Upper lobe of left lung (tissue), 6 donors: Measurements from ENCODE around the gene EVC2. TPM values are rescaled to one million over a fixed set of nuclear protein-coding genes. Genes with fewer than 3 reads are reported as not detected.
A peak's percentile ranks its signal among the peaks of the same experiment; 100 is the strongest.

ENCODE experiments used
- ATAC-seq, 2 donors: fragments of 200-7000 bp; cut with Tn5 transposase; one replicate each; pipeline ENCODE4 v1.9.1; 2022; ENCODE audit warnings: mild to moderate bottlenecking in 2 of 2, moderate library complexity in 2 of 2; ENCODE audit not compliant: low FRiP score in 2 of 2
- DNase-seq, 2 donors: peaks; one replicate each; pipeline ENCODE4 v3.0.0-alpha.2; 2019 to 2020
- H3K27ac ChIP-seq, 4 donors: fragments of 200-600 bp; sonication (generic); one replicate each; pipeline ENCODE4 v1.5.1; 2016 to 2019
- H3K27me3 ChIP-seq, 4 donors: fragments of 200-600 bp; sonication (generic); one replicate each; pipeline ENCODE4 v1.5.1; 2017 to 2019
- H3K36me3 ChIP-seq, 4 donors: fragments of 200-600 bp; sonication (generic); one replicate each; pipeline ENCODE4 v1.5.1; 2016 to 2019
- H3K4me1 ChIP-seq, 4 donors: fragments of 200-600 bp; sonication (generic); one replicate each; pipeline ENCODE4 v1.5.1; 2018 to 2019
- H3K4me3 ChIP-seq, 4 donors: fragments of 200-600 bp; sonication (generic); one replicate each; pipeline ENCODE4 v1.5.1; 2017 to 2019; ENCODE audit warnings: mild to moderate bottlenecking in 2 of 4, moderate library complexity in 1 of 4
- H3K9me3 ChIP-seq, 4 donors: fragments of 200-600 bp; sonication (generic); one replicate each; pipeline ENCODE4 v1.5.1; 2018 to 2019
- EP300 ChIP-seq, 4 donors: sonication (generic); formaldehyde crosslinking; IDR thresholded peaks; one replicate each; pipeline ENCODE4 v1.5.1; 2017; ENCODE audit warnings: antibody characterized with exemption in 4 of 4, control low read depth in 2 of 4
- POLR2A ChIP-seq, 4 donors: fragments of 450-650 bp; IDR thresholded peaks; one replicate each; pipeline ENCODE4 v1.5.1; 2016 to 2017; ENCODE audit warnings: antibody characterized with exemption in 4 of 4, mild to moderate bottlenecking in 2 of 4
- POLR2AphosphoS5 ChIP-seq, 2 donors: sonication (generic); formaldehyde crosslinking; IDR thresholded peaks; one replicate each; pipeline ENCODE4 v1.5.1; 2017; ENCODE audit warnings: antibody characterized with exemption in 2 of 2
- WGBS, 2 donors: methylation state at CpG; one replicate each; pipeline ENCODE4 v1.1.5; 2017 to 2018; 5-methylcytosine and 5-hydroxymethylcytosine counted together
- total RNA-seq, 6 donors: library from RNA; depleted of rRNA in 4 of 6; stranded (reverse); fragments of >200 nt in 4 of 6; gene quantifications; one replicate each; pipeline versions ENCODE4 v1.1.0 to v1.2.1, GENCODE V29; 2016 to 2021
- TF ChIP-seq, protein P1 (sequence below), 6 experiments: fragments of 450-650 bp in 4 of 6; fragments of 200-600 bp in 2 of 6; sonication (generic) in 2 of 6; IDR thresholded peaks; one replicate each; pipeline ENCODE4 v1.5.1; 2016 to 2019; ENCODE audit warnings: antibody characterized with exemption in 6 of 6
- donor health status: DM: no; HTN: no; CAD: no; lungs with moderate emphysema.
- donor health status: DM: no; HTN: yes; CAD: no; lungs with severe emphysema.

The EVC2 gene
- total RNA-seq, 6 donors from 2014 or later = 3.2 to 26.2 (median 5.6) TPM

DNA sequence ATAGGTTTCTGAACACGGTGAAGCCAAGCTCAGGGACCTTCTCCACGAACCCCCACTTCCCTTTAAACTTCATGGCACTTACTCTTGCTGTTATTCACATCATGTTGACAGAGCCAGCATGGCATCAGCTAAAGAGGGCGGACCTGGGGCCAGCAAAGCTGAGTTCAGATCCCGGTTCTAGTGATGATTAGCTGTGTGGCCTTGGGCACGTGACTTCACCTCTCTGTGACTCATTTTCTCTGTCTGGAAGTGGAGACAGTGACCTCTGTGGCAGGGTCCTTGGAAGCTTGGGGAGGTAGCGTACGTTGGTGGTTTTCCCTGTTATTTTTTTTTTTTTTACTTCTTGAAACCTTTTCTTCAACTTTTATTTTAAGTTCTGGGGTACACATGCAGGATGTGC is 16.0 kb upstream of the EVC2 start:
- Histone ChIP-seq H3K36me3 (no peaks in the 10 kb centered on the region), H3K9me3 (no peaks in the 10 kb centered on the region), H3K27me3 (no peaks in the 10 kb centered on the region), H3K4me1 (no peaks in the 10 kb centered on the region), H3K27ac (no peak overlapping the region), H3K4me3 (no peak overlapping the region)
- DNase-seq (no peak), ATAC-seq (no peak)
- TF ChIP-seq, protein P1, sequence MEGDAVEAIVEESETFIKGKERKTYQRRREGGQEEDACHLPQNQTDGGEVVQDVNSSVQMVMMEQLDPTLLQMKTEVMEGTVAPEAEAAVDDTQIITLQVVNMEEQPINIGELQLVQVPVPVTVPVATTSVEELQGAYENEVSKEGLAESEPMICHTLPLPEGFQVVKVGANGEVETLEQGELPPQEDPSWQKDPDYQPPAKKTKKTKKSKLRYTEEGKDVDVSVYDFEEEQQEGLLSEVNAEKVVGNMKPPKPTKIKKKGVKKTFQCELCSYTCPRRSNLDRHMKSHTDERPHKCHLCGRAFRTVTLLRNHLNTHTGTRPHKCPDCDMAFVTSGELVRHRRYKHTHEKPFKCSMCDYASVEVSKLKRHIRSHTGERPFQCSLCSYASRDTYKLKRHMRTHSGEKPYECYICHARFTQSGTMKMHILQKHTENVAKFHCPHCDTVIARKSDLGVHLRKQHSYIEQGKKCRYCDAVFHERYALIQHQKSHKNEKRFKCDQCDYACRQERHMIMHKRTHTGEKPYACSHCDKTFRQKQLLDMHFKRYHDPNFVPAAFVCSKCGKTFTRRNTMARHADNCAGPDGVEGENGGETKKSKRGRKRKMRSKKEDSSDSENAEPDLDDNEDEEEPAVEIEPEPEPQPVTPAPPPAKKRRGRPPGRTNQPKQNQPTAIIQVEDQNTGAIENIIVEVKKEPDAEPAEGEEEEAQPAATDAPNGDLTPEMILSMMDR (IDR thresholded peaks at IDR 0.05) = no peak
- no peak for TF ChIP-seq POLR2A (IDR thresholded peaks at IDR 0.05)
- TF ChIP-seq EP300 (IDR thresholded peaks at IDR 0.05) = no peak
- TF ChIP-seq POLR2AphosphoS5 (IDR thresholded peaks at IDR 0.05) = no peak
- 90 to 91% methylated on average over 7 of the region's 7 CpGs for WGBS, 2 donors

DNA sequence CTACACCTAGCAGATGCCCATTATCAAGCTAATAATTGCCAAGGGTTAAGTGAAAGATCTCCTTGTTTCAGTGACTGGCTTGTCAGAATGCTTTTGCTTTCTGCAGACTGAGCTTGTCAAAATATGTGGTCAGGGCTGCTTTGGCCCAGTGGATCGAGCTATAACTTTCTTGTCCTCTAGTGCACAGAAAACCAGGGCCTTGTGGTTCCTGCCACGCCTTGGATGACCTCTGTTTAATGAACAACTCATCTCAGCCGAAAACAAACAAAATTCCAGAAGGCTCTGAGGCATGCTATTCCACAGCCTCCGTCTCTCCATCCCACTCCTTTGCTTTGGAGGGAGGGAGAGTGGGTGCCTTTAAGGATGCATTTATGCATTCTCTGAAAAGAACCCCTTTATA is 14.0 kb upstream of the EVC2 start:
- Histone ChIP-seq H3K27me3 (no peaks in the 10 kb centered on the region), H3K4me1 (no peaks in the 10 kb centered on the region), H3K4me3 (no peak overlapping the region), H3K9me3 (no peaks in the 10 kb centered on the region), H3K36me3 (no peaks in the 10 kb centered on the region), H3K27ac (no peak overlapping the region)
- TF ChIP-seq, protein P1 (IDR thresholded peaks at IDR 0.05) = no peak
- TF ChIP-seq POLR2AphosphoS5 (IDR thresholded peaks at IDR 0.05) (no peak), POLR2A (IDR thresholded peaks at IDR 0.05) (no peak), EP300 (IDR thresholded peaks at IDR 0.05) (no peak)
- WGBS, 2 donors = 40 to 55% methylated on average over 4 of the region's 4 CpGs
- peak in 1 of 2 donors; percentile 19 for ATAC-seq
- no peak for DNase-seq

DNA sequence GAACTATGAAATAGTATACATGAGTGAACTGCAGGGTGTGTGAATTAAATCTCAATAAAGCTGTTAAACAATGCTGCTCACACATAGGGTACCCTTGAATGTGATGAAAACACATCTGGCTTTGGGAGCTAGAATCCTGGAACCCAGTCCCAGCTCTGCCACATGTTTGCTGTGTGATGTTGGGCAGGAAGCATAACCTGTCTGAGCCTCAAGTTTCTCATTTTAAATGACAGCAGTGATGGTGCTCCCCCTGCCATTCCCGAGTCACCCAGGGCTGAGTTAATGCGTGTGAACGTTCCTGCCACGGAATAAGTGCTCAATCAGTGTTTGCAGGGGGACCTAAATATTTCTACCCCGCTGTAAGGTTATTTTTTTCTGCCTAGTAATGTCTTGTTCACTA is 13.6 kb upstream of the EVC2 start:
- Histone ChIP-seq H3K4me3 (no peak overlapping the region), H3K9me3 (no peaks in the 10 kb centered on the region), H3K27me3 (no peaks in the 10 kb centered on the region), H3K36me3 (no peaks in the 10 kb centered on the region), H3K27ac (no peak overlapping the region), H3K4me1 (no peaks in the 10 kb centered on the region)
- DNase-seq (no peak), ATAC-seq (no peak)
- WGBS, 2 donors = 75 to 77% methylated on average over 5 of the region's 5 CpGs
- TF ChIP-seq POLR2AphosphoS5 (IDR thresholded peaks at IDR 0.05) (no peak), POLR2A (IDR thresholded peaks at IDR 0.05) (no peak), EP300 (IDR thresholded peaks at IDR 0.05) (no peak)
- TF ChIP-seq, protein P1 (IDR thresholded peaks at IDR 0.05) = no peak

DNA sequence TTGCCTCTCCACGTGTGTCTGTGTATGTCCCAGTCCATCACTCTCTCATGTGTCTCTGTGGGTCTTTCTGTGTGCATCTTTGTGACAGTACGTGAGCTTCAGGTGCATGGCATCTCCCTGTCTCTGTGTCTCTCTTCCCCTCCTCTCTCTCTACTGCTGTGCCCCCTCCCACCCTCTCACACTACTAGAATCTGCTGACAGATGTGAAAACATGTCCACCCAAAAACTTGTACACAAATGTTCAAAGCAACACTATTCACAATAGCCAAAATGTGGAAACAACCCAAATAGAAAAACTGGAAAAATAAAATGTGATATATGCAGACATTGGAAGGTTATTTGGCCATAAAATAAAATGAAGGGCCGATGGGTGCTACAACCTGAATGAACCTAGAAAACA is 12.6 kb upstream of the EVC2 start:
- no peaks in the 10 kb centered on the region for H3K4me1 ChIP-seq
- no peak overlapping the region for H3K4me3 ChIP-seq
- H3K27ac ChIP-seq = no peak overlapping the region
- no peak for TF ChIP-seq POLR2AphosphoS5 (IDR thresholded peaks at IDR 0.05)
- TF ChIP-seq POLR2A (IDR thresholded peaks at IDR 0.05) = no peak
- no peak for TF ChIP-seq EP300 (IDR thresholded peaks at IDR 0.05)
- TF ChIP-seq, protein P1 (IDR thresholded peaks at IDR 0.05) = no peak
- ATAC-seq (no peak), DNase-seq (no peak)
- H3K9me3 ChIP-seq = no peaks in the 10 kb centered on the region
- no peaks in the 10 kb centered on the region for H3K27me3 ChIP-seq
- WGBS, 2 donors = 70 to 93% methylated on average over 3 of the region's 3 CpGs
- no peaks in the 10 kb centered on the region for H3K36me3 ChIP-seq

DNA sequence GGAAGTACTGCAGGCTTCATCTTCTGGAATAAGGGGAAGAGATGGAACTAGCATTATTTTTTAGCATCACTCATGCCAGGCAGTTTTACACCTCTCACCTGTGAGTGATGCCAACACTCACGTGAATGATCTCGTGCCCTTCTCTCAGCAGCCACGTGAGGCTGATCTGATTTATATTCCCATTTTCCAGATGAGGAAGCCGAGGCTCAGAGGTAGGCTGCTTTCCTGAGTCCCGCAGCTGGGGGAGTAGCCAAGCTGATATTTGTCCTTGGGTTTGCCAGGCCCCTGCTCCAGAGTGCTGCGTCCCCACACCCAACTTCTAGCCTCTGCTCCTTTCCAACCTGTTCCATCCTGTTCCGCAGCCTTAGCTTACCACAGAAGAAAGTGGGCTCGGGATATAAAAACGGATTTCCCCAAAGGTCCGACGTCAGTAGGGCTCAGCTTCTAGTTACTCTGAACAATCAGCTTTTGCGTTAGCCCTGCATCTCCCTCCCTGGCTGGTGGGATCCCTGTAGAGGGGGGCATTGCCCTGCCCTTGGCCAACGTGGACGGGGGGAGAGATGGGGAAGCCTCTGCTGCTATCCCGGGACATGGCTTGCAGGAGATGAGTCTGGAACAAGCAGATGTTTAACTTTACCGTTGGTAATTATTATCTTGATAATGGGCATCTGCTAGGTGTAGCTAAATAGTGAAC is 11.9 kb upstream of the EVC2 start:
- peaks cover 0 to under 1% (median 0%) of the 10 kb centered on the region in 4 donors for H3K9me3 ChIP-seq
- no peak for ATAC-seq
- WGBS, 2 donors = 83 to 84% methylated on average over 14 to 16 of the region's 16 CpGs
- H3K27me3 ChIP-seq = no peaks in the 10 kb centered on the region
- no peaks in the 10 kb centered on the region for H3K36me3 ChIP-seq
- no peak overlapping the region for H3K4me3 ChIP-seq
- DNase-seq = no peak
- no peaks in the 10 kb centered on the region for H3K4me1 ChIP-seq
- no peak overlapping the region for H3K27ac ChIP-seq
- TF ChIP-seq, protein P1 (IDR thresholded peaks at IDR 0.05) = no peak
- TF ChIP-seq POLR2AphosphoS5 (IDR thresholded peaks at IDR 0.05) (no peak), POLR2A (IDR thresholded peaks at IDR 0.05) (no peak), EP300 (IDR thresholded peaks at IDR 0.05) (no peak)
